ENCODE data around the gene DMGDH. TPM values are rescaled to one million over a fixed set of nuclear protein-coding genes. Genes with fewer than 3 reads are reported as not detected.

The DMGDH gene
- total RNA-seq, 1 experiment from 2014 or later, result not detected

GRCh38 chr5:79022771-79023170 is 46.7 kb downstream of the DMGDH start:
- no peak overlapping the region for H3K23ac ChIP-seq (ENCODE audit: insufficient read length, low read depth, low read length)

More at GRCh38 chr5:79022771-79023170, 46.7 kb downstream of the DMGDH start:
- Histone ChIP-seq H3K23me2 (ENCODE audit: insufficient read length, low read depth, low read length, poor library complexity, severe bottlenecking) (no peaks in the 10 kb centered on the region), H2BK15ac (ENCODE audit: low read depth, low read length) (no peak overlapping the region), H4K8ac (replicated peaks; ENCODE audit: insufficient read length, low read depth, low read length) (no peak overlapping the region), H3K9ac (ENCODE audit: extremely low read depth, insufficient read length, low read length) (no peak overlapping the region), H3K4me2 (ENCODE audit: insufficient read depth, insufficient read length, low read length) (no peak overlapping the region), H2BK5ac (ENCODE audit: insufficient read length, low read length) (no peak overlapping the region), H2AFZ (ENCODE audit: low read length) (no peak overlapping the region), H3K79me2 (ENCODE audit: insufficient read depth, low read length) (no peaks in the 10 kb centered on the region), H3K79me1 (ENCODE audit: insufficient read depth, low read depth, low read length, poor library complexity, severe bottlenecking) (no peaks in the 10 kb centered on the region), H3K56ac (ENCODE audit: insufficient read length, low read depth, low read length) (no peak overlapping the region), H3T11ph (ENCODE audit: low read length) (no peak overlapping the region), H2BK20ac (ENCODE audit: low read depth, low read length, poor library complexity, severe bottlenecking) (no peak overlapping the region), H4K20me1 (ENCODE audit: control insufficient read depth, insufficient read depth, insufficient read length) (no peaks in the 10 kb centered on the region), H3K4ac (ENCODE audit: low read depth, low read length) (no peak overlapping the region), H3K4me1 (ENCODE audit: insufficient read depth, low read length) (peaks cover 6% of the 10 kb centered on the region; the same call in 1 of the 2 replicates), H2BK12ac (ENCODE audit: insufficient read length, low read depth, low read length) (no peak overlapping the region), H3K27me3 (ENCODE audit: insufficient read depth, low read length) (no peaks in the 10 kb centered on the region), H3K9me3 (ENCODE audit: control insufficient read depth, low read depth, low read length) (no peaks in the 10 kb centered on the region), H2AK5ac (ENCODE audit: insufficient read length, low read length) (no peak overlapping the region), H3K14ac (ENCODE audit: insufficient read depth, low read length) (no peak overlapping the region), H2BK120ac (ENCODE audit: low read depth, low read length, poor library complexity, severe bottlenecking) (no peak overlapping the region), H4K91ac (ENCODE audit: insufficient read length, low read depth, low read length) (no peak overlapping the region), H3K18ac (ENCODE audit: insufficient read length, low read depth, low read length) (no peak overlapping the region), H4K5ac (ENCODE audit: insufficient read length, low read depth, low read length) (no peak overlapping the region), H3K27ac (ENCODE audit: insufficient read length, low read depth, low read length) (no peak overlapping the region)
- TF ChIP-seq CTCF (conservative IDR thresholded peaks at IDR 0.05), result no peak
- no peaks in the 10 kb centered on the region for H3K9me3 Mint-ChIP-seq
- no peak overlapping the region for H3K4me3 Mint-ChIP-seq
- H3K4me1 Mint-ChIP-seq, result peaks cover 25 to 26% of the 10 kb centered on the region in 2 experiments
- WGBS (ENCODE audit: extremely low coverage, insufficient read length, low lambda C conversion rate), result no CpG with 5 or more reads among the region's 2 CpGs
- no peak for DNase-seq
- no peak overlapping the region for H3K27ac Mint-ChIP-seq
- no peaks in the 10 kb centered on the region for H3K36me3 Mint-ChIP-seq (ENCODE audit: insufficient read depth in 1 of 3, low read depth in 3 of 3)
- peaks cover 4% of the 10 kb centered on the region for H3K27me3 Mint-ChIP-seq (ENCODE audit: low read depth)

Data from H9 (cell line).